GM12891 (cell line): ENCODE data around the gene CERK.

Source experiments
- DNase-seq: peaks from one replicate; pipeline ENCODE4 v3.0.0; 2011; ENCODE audit warnings: low spot score; ENCODE audit not compliant: insufficient read length
- FAIRE-seq: peaks from 2 replicates; lab custom pipeline; 2011; peaks lifted over from hg19 to GRCh38; lab: Jason Lieb, UNC
- PAX5 ChIP-seq: IDR thresholded peaks from 2 replicates; pipeline ENCODE4 v1.6.1; 2011; ENCODE audit warnings: low read length, moderate library complexity, mild to moderate bottlenecking; ENCODE audit not compliant: insufficient read depth, severe bottlenecking
- POLR2A ChIP-seq: IDR thresholded peaks from 2 replicates; pipeline ENCODE4 v1.6.1; 2011; ENCODE audit warnings: low read depth, low read length, control low read depth
- POLR2AphosphoS5 ChIP-seq: IDR thresholded peaks from 2 replicates; pipeline ENCODE4 v1.6.1; 2011; ENCODE audit warnings: low read depth, low read length, control low read depth
- POU2F2 ChIP-seq: IDR thresholded peaks from 2 replicates; pipeline ENCODE4 v1.6.1; 2011; ENCODE audit warnings: low read depth, mild to moderate bottlenecking, control low read depth, low read length, moderate library complexity
- SPI1 ChIP-seq: IDR thresholded peaks from 2 replicates; pipeline ENCODE4 v1.6.1; 2011; ENCODE audit warnings: low read depth, low read length, control low read depth
- TAF1 ChIP-seq: IDR thresholded peaks from 2 replicates; pipeline ENCODE4 v1.6.1; 2011; ENCODE audit warnings: low read depth, low read length, control low read depth

CERK gene

GRCh38 chr22:46693634-46694415 lies 44.2 kb downstream of the CERK start:
- FAIRE-seq (no peak), DNase-seq (no peak)
- TF ChIP-seq POLR2A (no peak), POLR2AphosphoS5 (no peak), POU2F2 (no peak), TAF1 (no peak), PAX5 (no peak), SPI1 (no peak)

- no peak for DNase-seq
- no peak for FAIRE-seq
- TF ChIP-seq POU2F2 = no peak
- no peak for TF ChIP-seq PAX5
- TF ChIP-seq TAF1 = no peak
- no peak for TF ChIP-seq SPI1
- TF ChIP-seq POLR2A = no peak
- TF ChIP-seq POLR2AphosphoS5 = no peak
Observed at GRCh38 chr22:46691571-46691970, 46.5 kb downstream of the CERK start.

- no peak for FAIRE-seq
- TF ChIP-seq POLR2AphosphoS5 (no peak), TAF1 (no peak), SPI1 (no peak), POU2F2 (no peak), POLR2A (no peak)
- DNase-seq = no peak
Observed at GRCh38 chr22:46690146-46690545, 47.9 kb downstream of the CERK start.

GRCh38 chr22:46688949-46689348 lies 49.1 kb downstream of the CERK start:
- FAIRE-seq (no peak), DNase-seq (no peak)
- TF ChIP-seq POU2F2 (no peak), POLR2AphosphoS5 (no peak), PAX5 (no peak), POLR2A (no peak), TAF1 (no peak), SPI1 (no peak)

- TF ChIP-seq POU2F2 (no peak), POLR2AphosphoS5 (no peak), PAX5 (no peak)
- DNase-seq (no peak), FAIRE-seq (no peak)
Observed at GRCh38 chr22:46687460-46687859, 50.6 kb downstream of the CERK start.

GRCh38 chr22:46687048-46687444 lies 51.0 kb downstream of the CERK start:
- FAIRE-seq (no peak), DNase-seq (no peak)
- TF ChIP-seq POLR2A (no peak), PAX5 (no peak), POLR2AphosphoS5 (no peak), POU2F2 (no peak), SPI1 (no peak), TAF1 (no peak)

GRCh38 chr22:46686221-46687047 lies 51.6 kb downstream of the CERK start:
- DNase-seq (no peak), FAIRE-seq (peak; percentile 80)
- TF ChIP-seq POU2F2 = no peak
- no peak for TF ChIP-seq TAF1
- TF ChIP-seq SPI1 = no peak
- no peak for TF ChIP-seq POLR2A
- no peak for TF ChIP-seq PAX5
- no peak for TF ChIP-seq POLR2AphosphoS5

- DNase-seq = peak; percentile 81
- FAIRE-seq = peak; percentile 97
- TF ChIP-seq PAX5 (peak; percentile 84), TAF1 (no peak), POU2F2 (no peak)
Observed at GRCh38 chr22:46684706-46685105, 53.3 kb downstream of the CERK start.

GRCh38 chr22:46682011-46682731 lies 55.9 kb downstream of the CERK start:
- DNase-seq (no peak), FAIRE-seq (no peak)
- TF ChIP-seq PAX5 (no peak), POU2F2 (no peak)

- DNase-seq (peak; percentile 65), FAIRE-seq (no peak)
- no peak for TF ChIP-seq SPI1
- no peak for TF ChIP-seq POU2F2
- no peak for TF ChIP-seq TAF1
- no peak for TF ChIP-seq PAX5
- TF ChIP-seq POLR2AphosphoS5 = no peak
- no peak for TF ChIP-seq POLR2A
Observed at GRCh38 chr22:46681010-46681409, 57.0 kb downstream of the CERK start.
